ENCODE measurements around the gene KCNJ12.
"Not testable (repeated sequence)": the region's sequence is repeated elsewhere in the genome, so short reads cannot be mapped to it uniquely, and the experiment has no call there.

GRCh38 chr17:21426246-21426645 lies 50.1 kb downstream of the KCNJ12 start:
- TF ChIP-seq POLR2A (IDR thresholded peaks at IDR 0.05): not testable (repeated sequence)
- TF ChIP-seq, protein P1, sequence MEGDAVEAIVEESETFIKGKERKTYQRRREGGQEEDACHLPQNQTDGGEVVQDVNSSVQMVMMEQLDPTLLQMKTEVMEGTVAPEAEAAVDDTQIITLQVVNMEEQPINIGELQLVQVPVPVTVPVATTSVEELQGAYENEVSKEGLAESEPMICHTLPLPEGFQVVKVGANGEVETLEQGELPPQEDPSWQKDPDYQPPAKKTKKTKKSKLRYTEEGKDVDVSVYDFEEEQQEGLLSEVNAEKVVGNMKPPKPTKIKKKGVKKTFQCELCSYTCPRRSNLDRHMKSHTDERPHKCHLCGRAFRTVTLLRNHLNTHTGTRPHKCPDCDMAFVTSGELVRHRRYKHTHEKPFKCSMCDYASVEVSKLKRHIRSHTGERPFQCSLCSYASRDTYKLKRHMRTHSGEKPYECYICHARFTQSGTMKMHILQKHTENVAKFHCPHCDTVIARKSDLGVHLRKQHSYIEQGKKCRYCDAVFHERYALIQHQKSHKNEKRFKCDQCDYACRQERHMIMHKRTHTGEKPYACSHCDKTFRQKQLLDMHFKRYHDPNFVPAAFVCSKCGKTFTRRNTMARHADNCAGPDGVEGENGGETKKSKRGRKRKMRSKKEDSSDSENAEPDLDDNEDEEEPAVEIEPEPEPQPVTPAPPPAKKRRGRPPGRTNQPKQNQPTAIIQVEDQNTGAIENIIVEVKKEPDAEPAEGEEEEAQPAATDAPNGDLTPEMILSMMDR (IDR thresholded peaks at IDR 0.05): not testable (repeated sequence)

Data from adrenal gland (tissue), 5 donors.